ENCODE data around the gene SLC4A2. TPM values are rescaled to one million over a fixed set of nuclear protein-coding genes. Genes with fewer than 3 reads are reported as not detected.
"Not testable (repeated sequence)": the region's sequence is repeated elsewhere in the genome, so short reads cannot be mapped to it uniquely, and the experiment has no call there.

Gene SLC4A2
- total RNA-seq = 10 to 100 TPM; 48.9 to 99.6 TPM

- Mint-ChIP-seq H3K27ac (peak within 1 kb of the TSS; percentile 86 to 92), H3K36me3 (no peaks in the 10 kb centered on the region), H3K9me3 (no peaks in the 10 kb centered on the region)
- ATAC-seq = peak; percentile 13 to 25
- peak; percentile 73 to 75 for DNase-seq (ENCODE audit: low spot score in 2 of 2)
Measured at GRCh38 chr7:151059367-151060112, at the start of gene SLC4A2. SLC4A2 (plus strand) TSS chr7:151059589; CDS start chr7:151061988, 2,399 bp downstream.

- Mint-ChIP-seq H3K27ac (peak overlapping the region in 1 of 2 donors; percentile 51), H3K36me3 (peaks cover 6 to 7% of the 10 kb centered on the region in 2 donors)
- no peak for ATAC-seq
Measured at GRCh38 chr7:151010037-151010306, 49.4 kb upstream of the SLC4A2 start.

GRCh38 chr7:151010307-151011096, 48.9 kb upstream of the SLC4A2 start:
- no peaks in the 10 kb centered on the region for H3K9me3 Mint-ChIP-seq
- peak overlapping the region; percentile 51 to 87 for H3K27ac Mint-ChIP-seq
- H3K36me3 Mint-ChIP-seq = peaks cover 6 to 7% of the 10 kb centered on the region in 2 donors
- DNase-seq (ENCODE audit: low spot score in 2 of 2) (no peak), ATAC-seq (peak in 1 of 2 donors; percentile 9)

More at GRCh38 chr7:151010037-151010306, 49.4 kb upstream of the SLC4A2 start:
- no peak for DNase-seq (ENCODE audit: low spot score in 2 of 2)
- no peaks in the 10 kb centered on the region for H3K9me3 Mint-ChIP-seq

- no peak for DNase-seq (ENCODE audit: low spot score in 2 of 2)
- Mint-ChIP-seq H3K27ac (peak overlapping the region in 1 of 2 donors; percentile 51), H3K36me3 (peaks cover 6 to 7% of the 10 kb centered on the region in 2 donors), H3K9me3 (no peaks in the 10 kb centered on the region)
- no peak for ATAC-seq
Measured at GRCh38 chr7:151011097-151011409, 48.3 kb upstream of the SLC4A2 start.

GRCh38 chr7:151011616-151012015, 47.8 kb upstream of the SLC4A2 start:
- peak overlapping the region in 1 of 2 donors; percentile 64 for H3K27ac Mint-ChIP-seq
- ATAC-seq; DNase-seq (ENCODE audit: low spot score in 2 of 2); H3K36me3 Mint-ChIP-seq; H3K9me3 Mint-ChIP-seq: not testable (repeated sequence)

- Mint-ChIP-seq H3K27ac (peak overlapping the region; percentile 64 to 81), H3K36me3 (peaks cover 6 to 7% of the 10 kb centered on the region in 2 donors), H3K9me3 (no peaks in the 10 kb centered on the region)
- no peak for ATAC-seq
- no peak for DNase-seq (ENCODE audit: low spot score in 2 of 2)
Measured at GRCh38 chr7:151012031-151012692, 47.2 kb upstream of the SLC4A2 start.

GRCh38 chr7:151012911-151013347, 46.5 kb upstream of the SLC4A2 start:
- DNase-seq (ENCODE audit: low spot score in 2 of 2) = no peak
- no peak for ATAC-seq
- Mint-ChIP-seq H3K9me3 (no peaks in the 10 kb centered on the region), H3K36me3 (peaks cover 6 to 7% of the 10 kb centered on the region in 2 donors), H3K27ac (peak overlapping the region; percentile 64 to 81)

GRCh38 chr7:151013356-151013732, 46.0 kb upstream of the SLC4A2 start:
- Mint-ChIP-seq H3K9me3 (no peaks in the 10 kb centered on the region), H3K36me3 (peaks cover 7 to 11% of the 10 kb centered on the region in 2 donors), H3K27ac (no peak overlapping the region)
- ATAC-seq (no peak), DNase-seq (ENCODE audit: low spot score in 2 of 2) (no peak)

GRCh38 chr7:151013733-151014497, 45.5 kb upstream of the SLC4A2 start:
- Mint-ChIP-seq H3K9me3 (no peaks in the 10 kb centered on the region), H3K36me3 (peaks cover 10 to 14% of the 10 kb centered on the region in 2 donors), H3K27ac (peak overlapping the region; percentile 67 to 93)
- DNase-seq (ENCODE audit: low spot score in 2 of 2) = peak; percentile 76 to 82
- ATAC-seq = peak; percentile 62 to 63

- DNase-seq (ENCODE audit: low spot score in 2 of 2) = no peak
- Mint-ChIP-seq H3K27ac (peak overlapping the region in 1 of 2 donors; percentile 67), H3K9me3 (no peaks in the 10 kb centered on the region), H3K36me3 (peaks cover 10 to 20% of the 10 kb centered on the region in 2 donors)
- peak in 1 of 2 donors; percentile 30 for ATAC-seq
Measured at GRCh38 chr7:151014950-151015349, 44.4 kb upstream of the SLC4A2 start.

- H3K9me3 Mint-ChIP-seq = no peaks in the 10 kb centered on the region
- peaks cover 10 to 20% of the 10 kb centered on the region in 2 donors for H3K36me3 Mint-ChIP-seq
- ATAC-seq (no peak), DNase-seq (ENCODE audit: low spot score in 2 of 2) (no peak)
- peak overlapping the region in 1 of 2 donors; percentile 67 for H3K27ac Mint-ChIP-seq
Measured at GRCh38 chr7:151015967-151016366, 43.4 kb upstream of the SLC4A2 start.

- peaks cover 10 to 20% of the 10 kb centered on the region in 2 donors for H3K36me3 Mint-ChIP-seq
- DNase-seq (ENCODE audit: low spot score in 2 of 2) (no peak), ATAC-seq (no peak)
- H3K27ac Mint-ChIP-seq = no peak overlapping the region
- no peaks in the 10 kb centered on the region for H3K9me3 Mint-ChIP-seq
Measured at GRCh38 chr7:151016505-151016904, 42.9 kb upstream of the SLC4A2 start.

GRCh38 chr7:151016942-151017341, 42.4 kb upstream of the SLC4A2 start:
- ATAC-seq (no peak), DNase-seq (ENCODE audit: low spot score in 2 of 2) (no peak)
- Mint-ChIP-seq H3K9me3 (no peaks in the 10 kb centered on the region), H3K36me3 (peaks cover 10 to 20% of the 10 kb centered on the region in 2 donors), H3K27ac (no peak overlapping the region)

GRCh38 chr7:151017370-151017952, 41.9 kb upstream of the SLC4A2 start:
- DNase-seq (ENCODE audit: low spot score in 2 of 2) (no peak), ATAC-seq (no peak)
- Mint-ChIP-seq H3K27ac (peak overlapping the region; percentile 9 to 76), H3K9me3 (no peaks in the 10 kb centered on the region), H3K36me3 (peaks cover 9 to 20% of the 10 kb centered on the region in 2 donors)

- H3K36me3 Mint-ChIP-seq = peaks cover 4 to 20% of the 10 kb centered on the region in 2 donors
- peak overlapping the region; percentile 76 to 88 for H3K27ac Mint-ChIP-seq
- no peaks in the 10 kb centered on the region for H3K9me3 Mint-ChIP-seq
- DNase-seq (ENCODE audit: low spot score in 2 of 2) (peak in 1 of 2 donors; percentile 90), ATAC-seq (peak; percentile 66 to 76)
Measured at GRCh38 chr7:151017953-151018420, 41.4 kb upstream of the SLC4A2 start.

All from activated naive CD4-positive, alpha-beta T cell treated with anti-CD3 and anti-CD28 coated beads, Interleukin-2, amount 50 U/mL, for 72 hours (primary cell).